Activated CD8-positive, alpha-beta memory T cell treated with anti-CD3 and anti-CD28 coated beads, Interleukin-2, amount 50 U/mL, for 24 hours (primary cell): ENCODE measurements around the gene TBC1D21.
"Not testable (repeated sequence)": the region's sequence is repeated elsewhere in the genome, so short reads cannot be mapped to it uniquely, and the experiment has no call there.

ENCODE experiments used
- DNase-seq: peaks from one replicate; pipeline ENCODE4 v3.0.0-alpha.2; 2020; ENCODE audit errors: extremely low read depth

Gene TBC1D21

DNA sequence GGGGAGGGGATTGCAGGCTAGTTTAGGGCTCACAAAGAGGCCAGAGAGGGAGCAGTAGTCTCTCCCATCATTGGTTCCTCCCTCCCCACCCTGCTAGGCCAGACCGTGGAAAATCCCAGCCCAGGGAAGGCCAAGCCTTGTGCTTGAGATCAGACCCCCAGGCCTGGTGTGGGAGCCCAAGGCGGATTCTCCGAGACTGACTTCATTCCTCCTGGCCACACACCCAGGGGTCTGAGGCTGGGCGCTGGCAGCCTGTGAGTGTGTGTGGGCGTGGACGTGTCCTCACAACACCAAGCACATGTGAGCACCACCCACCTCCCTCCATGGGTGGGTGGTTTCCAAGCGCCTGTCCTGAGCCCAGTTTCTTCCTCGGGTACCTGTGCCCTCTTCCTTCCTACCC lies 57.0 kb downstream of the TBC1D21 start:
- no peak for DNase-seq

DNA sequence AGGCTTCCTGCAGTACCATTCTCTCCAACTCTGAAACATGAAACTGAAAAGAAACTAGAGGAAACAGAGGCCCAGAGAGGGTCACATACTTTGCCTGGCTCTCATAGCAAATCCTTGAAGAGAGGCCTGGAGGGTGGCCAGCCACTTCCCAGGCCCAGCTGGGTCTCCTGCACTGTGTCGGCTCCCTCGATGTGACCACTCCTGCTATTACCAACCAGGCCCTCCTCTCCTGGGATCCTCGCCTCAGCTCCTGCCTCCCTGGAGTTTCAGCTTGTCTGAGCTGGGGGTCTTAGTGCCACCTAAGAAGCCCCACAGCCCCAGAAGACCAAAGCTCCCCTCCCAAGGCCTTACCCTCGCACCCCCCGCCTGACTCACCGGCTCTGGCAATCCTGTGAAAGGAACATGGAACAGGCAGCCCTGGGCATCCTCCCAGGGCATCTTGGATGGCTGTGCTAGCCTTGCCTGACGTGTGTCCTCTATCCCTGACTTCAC lies 57.5 kb downstream of the TBC1D21 start:
- DNase-seq: no peak

DNA sequence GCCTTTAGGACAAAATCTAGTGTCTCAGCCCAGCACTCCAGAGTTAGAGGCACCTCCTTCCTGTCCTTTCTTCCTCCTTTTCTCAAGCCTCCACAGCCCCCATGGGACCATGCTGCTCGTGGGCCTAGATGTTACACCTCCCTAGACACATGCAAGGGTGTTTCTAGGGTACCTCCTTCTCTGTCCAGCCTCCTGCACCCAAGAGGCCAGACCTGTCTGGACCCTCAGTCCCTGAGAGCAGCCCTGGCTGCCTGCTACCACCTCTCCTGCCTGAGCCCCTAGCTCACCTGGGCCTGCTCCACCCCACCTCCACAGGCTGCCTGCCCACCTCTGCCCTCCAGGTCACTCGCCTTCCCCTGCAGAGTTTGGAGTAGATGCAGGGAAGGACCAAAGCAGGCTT lies 58.1 kb downstream of the TBC1D21 start:
- no peak for DNase-seq

DNA sequence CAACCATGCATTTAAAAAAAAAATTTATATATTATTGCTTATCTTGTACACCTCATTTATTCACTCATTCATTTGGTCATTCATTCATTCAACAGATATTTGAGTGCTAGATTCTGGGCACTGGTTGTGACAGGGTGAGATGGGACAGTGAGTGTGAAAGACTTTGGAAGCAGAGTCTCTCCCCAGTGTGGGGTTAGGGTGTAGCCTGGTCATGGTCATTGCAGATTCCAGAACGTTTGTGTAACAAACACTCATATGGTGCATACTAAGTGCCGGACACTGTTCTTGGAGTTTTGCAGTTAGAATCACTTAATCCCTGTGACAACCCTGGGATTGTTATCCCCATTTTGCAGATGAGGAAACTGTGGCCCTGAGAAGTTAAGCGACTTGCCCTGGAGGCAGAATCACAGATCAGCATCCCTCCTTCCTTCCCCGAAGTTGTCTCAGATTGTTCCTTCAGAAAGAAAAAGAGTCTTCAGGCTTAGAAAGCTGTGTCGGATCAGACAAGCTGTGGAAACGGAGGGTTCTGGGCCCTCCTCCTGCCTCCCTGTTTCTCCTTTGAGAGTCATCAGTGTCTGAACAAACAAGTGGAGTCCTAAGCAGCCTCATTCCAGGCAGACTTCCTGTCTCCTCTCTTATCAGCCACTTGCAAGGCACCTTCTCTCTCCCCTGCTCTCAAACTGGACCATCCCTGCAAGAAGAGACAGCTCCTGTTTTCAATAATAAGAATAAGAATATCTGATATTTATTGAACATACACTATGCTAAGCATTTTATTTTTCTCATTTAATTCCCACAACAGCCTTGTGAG lies 59.2 kb downstream of the TBC1D21 start:
- no peak for DNase-seq

DNA sequence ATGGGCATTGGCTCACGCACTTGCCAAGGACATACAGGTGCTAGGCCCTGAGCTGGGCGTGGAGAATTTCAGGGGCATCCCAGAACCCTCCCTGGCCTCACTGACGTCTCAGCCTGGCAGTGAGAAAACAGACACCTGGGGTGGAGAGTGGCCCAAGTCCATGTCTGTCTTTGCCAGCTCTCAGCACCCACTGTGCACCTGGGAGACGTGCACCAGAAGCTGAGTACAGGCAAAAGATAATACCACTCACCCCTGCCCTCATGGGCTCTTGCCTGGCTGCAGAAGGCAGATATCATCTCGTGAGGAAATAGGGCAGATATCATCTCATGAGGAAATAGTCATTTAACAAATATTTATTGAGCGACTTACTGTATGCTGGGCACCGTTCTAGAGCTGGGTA lies 60.9 kb downstream of the TBC1D21 start:
- no peak for DNase-seq

DNA sequence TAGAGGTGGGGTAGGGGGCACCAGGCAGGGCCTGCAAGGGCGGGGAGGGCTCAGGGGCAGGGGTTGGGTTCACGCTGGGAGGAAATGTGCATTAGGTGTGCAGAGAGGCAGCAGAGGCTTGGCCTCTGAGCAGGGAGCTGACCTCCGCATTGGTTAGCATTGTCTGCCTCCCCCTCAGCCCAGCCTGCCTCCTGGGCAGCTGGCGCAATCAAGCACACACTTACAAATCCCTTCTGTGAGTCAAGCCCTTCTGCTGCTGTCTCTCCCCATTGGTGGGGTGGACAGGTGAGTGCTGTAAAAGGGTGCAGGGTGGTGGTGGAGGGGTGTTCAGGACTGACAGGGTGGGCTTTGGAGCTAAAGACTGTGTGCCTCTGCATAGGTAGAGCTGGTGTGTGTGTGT lies 62.2 kb downstream of the TBC1D21 start:
- no peak for DNase-seq

DNA sequence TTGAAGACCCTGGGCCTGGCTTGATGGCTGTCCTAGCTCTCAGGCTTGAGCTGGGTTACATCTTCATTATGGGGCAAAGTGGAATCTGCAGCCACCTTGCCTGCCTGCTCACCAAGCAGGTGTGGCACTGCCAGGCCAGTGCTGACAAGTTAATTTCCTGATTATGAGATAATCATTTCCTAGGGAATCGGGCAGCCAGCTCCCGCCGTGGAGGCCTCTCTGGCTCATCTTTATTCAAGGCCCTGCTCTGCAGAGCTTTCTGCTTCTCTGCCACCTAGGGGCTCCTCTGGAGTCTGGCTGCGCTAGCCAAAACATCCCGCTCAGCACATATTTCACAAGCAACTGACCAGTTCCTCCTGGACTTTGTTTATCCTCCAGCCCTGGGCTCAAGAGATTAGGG lies 62.8 kb downstream of the TBC1D21 start:
- no peak for DNase-seq

DNA sequence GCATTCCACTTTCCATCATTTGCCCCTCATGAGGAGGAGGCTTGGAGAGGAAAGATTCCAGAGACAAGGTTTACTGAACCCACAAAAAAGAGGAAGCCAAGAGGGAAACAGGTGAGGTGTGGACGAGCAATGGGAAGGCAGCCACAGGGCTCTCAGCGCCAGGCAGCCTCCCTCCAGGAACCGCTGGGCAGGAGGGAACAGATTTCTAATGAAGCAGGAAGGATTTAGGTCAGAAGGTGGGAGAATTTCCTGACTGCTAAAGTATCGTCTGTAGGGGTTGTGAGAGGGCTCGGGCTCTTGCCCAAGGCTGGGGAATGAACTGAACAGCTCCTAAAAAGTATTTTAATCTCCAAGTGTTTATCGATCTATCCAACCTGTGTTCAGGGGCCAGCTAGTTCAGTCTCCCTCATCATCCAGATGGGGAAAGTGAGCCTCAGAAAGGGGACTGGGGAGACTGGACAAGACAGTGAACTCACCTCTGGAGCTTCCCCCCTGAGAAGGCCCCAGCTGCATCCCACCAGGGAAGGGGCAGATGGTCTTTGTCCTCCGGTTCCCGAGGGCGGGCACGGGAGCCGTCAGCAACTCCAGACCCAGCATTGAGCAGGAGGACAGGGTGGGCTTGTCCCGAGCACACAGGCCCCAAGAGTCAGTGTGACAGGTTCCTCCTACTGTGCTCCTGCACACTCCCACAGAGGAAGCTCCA lies 63.4 kb downstream of the TBC1D21 start:
- DNase-seq: no peak

DNA sequence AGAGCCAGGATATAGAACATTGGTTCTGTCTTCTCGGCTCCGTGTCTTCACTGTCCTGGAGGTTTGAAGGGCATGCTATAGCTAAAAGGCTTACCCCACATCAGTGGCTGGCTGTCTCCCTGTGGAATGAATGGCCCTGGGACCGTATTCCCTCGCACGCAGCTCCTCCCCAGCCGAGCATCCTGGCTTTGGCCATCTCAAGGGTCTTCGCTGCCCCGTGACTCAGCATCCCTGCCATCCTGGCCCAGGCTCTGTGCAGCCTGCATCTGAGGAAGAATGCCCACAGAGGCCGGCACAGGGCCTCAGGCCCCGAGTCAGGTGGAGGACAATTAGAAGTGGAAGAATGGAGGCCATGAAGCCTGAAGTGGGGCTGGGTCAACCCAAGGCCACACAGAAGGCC lies 63.9 kb downstream of the TBC1D21 start:
- no peak for DNase-seq

DNA sequence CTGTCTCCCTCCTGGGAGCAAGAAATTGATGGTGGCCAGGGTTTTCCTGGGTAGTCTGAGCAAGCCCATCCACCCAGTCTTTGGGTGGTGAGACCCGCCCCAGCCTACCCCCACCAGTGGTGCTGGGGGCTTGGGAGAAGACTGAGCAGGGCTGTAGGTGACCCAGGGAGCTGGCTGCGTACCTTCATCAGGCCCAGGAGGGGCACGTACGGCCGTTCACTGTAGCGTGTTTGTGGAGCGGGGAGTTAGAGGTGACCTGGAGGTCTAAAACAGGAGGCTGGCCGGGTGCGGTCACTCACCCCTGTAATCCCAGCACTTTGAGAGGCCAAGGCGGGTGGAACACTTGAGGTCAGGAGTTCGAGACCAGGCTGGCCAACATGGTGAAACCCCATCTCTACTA lies 64.4 kb downstream of the TBC1D21 start:
- no peak for DNase-seq

DNA sequence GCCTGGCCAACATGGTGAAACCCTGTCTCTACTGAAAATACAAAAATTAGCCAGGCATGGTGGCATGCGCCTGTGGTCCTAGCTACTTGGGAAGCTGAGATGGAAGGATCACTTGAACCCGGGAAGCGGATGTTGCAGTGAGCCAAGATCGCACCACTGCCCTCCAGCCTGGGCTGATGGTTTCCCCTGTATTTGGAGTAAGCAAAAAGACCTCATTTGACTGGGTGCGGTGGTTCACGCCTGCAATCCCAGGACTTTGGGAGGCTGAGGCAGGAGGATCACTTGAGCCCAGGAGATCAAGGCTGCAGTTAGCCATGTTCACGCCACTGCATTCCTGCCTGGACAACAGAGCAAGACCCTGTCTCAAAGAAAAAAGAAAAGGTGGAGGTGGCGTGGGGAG lies 65.2 kb downstream of the TBC1D21 start:
- not testable (repeated sequence) for DNase-seq
